C4-2B (cell line): Measurements from ENCODE around the gene TMEM240.
A peak's percentile ranks its signal among the peaks of the same experiment; 100 is the strongest.
"Not testable (repeated sequence)": the region's sequence is repeated elsewhere in the genome, so short reads cannot be mapped to it uniquely, and the experiment has no call there.

Experiments used
- ZFX ChIP-seq: fragments of 450-650 bp; IDR thresholded peaks from 2 replicates; pipeline ENCODE4 v1.6.1; 2017
- TF ChIP-seq, protein P1 (sequence below): fragments of 450-650 bp; conservative IDR thresholded peaks from 2 replicates; pipeline ENCODE4 v1.5.1; 2017; ENCODE audit warnings: mild to moderate bottlenecking

GRCh38 chr1:1505366-1505798 is 35.0 kb downstream of the TMEM240 start:
- TF ChIP-seq, protein P1, sequence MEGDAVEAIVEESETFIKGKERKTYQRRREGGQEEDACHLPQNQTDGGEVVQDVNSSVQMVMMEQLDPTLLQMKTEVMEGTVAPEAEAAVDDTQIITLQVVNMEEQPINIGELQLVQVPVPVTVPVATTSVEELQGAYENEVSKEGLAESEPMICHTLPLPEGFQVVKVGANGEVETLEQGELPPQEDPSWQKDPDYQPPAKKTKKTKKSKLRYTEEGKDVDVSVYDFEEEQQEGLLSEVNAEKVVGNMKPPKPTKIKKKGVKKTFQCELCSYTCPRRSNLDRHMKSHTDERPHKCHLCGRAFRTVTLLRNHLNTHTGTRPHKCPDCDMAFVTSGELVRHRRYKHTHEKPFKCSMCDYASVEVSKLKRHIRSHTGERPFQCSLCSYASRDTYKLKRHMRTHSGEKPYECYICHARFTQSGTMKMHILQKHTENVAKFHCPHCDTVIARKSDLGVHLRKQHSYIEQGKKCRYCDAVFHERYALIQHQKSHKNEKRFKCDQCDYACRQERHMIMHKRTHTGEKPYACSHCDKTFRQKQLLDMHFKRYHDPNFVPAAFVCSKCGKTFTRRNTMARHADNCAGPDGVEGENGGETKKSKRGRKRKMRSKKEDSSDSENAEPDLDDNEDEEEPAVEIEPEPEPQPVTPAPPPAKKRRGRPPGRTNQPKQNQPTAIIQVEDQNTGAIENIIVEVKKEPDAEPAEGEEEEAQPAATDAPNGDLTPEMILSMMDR = peak; percentile 64
- not testable (repeated sequence) for TF ChIP-seq ZFX
